ENCODE data around the gene PBX3.

The PBX3 gene

DNA sequence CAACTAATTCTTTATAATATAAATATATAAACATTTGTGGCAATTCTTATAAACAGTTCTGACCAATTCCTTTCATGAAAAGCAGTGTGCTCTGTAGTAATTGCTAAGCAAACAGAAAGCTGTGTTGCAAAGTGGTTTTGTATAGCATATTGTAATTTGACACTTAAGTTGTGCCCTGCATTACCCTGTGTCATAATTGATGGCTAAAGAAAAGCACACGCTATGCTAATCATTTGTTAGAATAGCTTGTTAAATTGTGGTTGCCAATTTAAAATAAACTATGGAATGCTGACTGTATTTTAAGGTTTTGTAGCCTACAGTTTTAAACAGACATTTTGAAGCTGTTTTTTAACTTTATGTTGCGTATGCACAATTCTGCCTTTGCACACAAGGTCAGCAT, 140.0 kb downstream of the PBX3 start:
- no peak overlapping the region for H3K27ac ChIP-seq
- TF ChIP-seq ZFX (IDR thresholded peaks at IDR 0.05), result no peak
- TF ChIP-seq, protein P1, sequence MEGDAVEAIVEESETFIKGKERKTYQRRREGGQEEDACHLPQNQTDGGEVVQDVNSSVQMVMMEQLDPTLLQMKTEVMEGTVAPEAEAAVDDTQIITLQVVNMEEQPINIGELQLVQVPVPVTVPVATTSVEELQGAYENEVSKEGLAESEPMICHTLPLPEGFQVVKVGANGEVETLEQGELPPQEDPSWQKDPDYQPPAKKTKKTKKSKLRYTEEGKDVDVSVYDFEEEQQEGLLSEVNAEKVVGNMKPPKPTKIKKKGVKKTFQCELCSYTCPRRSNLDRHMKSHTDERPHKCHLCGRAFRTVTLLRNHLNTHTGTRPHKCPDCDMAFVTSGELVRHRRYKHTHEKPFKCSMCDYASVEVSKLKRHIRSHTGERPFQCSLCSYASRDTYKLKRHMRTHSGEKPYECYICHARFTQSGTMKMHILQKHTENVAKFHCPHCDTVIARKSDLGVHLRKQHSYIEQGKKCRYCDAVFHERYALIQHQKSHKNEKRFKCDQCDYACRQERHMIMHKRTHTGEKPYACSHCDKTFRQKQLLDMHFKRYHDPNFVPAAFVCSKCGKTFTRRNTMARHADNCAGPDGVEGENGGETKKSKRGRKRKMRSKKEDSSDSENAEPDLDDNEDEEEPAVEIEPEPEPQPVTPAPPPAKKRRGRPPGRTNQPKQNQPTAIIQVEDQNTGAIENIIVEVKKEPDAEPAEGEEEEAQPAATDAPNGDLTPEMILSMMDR (conservative IDR thresholded peaks at IDR 0.05), result no peak

DNA sequence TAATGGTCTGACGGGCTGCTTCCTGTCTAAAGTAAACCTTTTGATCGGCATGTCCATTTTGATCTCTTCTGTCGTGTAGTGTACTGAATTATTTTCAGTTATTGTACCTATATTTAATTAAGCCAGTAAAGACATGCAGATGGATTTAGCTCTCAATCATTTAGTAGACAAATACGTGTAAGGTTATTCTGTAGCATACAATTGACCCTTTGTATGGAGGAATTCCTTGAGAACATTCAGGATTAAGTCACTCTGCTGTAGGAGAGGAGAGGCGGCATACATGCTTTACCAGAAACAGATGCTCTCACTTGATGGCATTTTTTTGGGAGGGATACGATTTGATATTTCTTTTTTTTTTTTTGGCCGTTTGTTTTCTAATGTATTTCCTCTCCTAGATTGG, 141.0 kb downstream of the PBX3 start:
- no peak for TF ChIP-seq ZFX (IDR thresholded peaks at IDR 0.05)
- TF ChIP-seq, protein P1 (conservative IDR thresholded peaks at IDR 0.05), result no peak
- no peak overlapping the region for H3K27ac ChIP-seq

DNA sequence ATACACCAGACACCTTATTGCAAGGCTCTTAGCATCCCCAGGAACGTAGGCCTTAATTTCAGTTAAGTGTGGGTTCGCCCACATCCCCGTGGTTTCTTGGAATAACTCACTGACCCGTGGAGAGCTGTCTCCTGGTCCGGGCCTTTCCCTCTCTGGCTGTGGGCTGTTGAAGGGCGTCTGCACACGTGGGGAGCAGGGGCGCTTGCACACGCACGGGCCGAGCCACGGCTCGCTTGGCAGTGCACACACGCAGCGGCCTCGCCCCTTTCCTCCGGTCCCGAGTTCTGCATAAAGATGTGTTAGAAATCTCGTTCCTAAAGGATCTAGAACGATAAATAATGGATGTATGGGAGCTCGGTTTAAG, 141.9 kb downstream of the PBX3 start:
- H3K27ac ChIP-seq, result no peak overlapping the region
- TF ChIP-seq, protein P1 (conservative IDR thresholded peaks at IDR 0.05), result no peak
- TF ChIP-seq ZFX (IDR thresholded peaks at IDR 0.05), result no peak

DNA sequence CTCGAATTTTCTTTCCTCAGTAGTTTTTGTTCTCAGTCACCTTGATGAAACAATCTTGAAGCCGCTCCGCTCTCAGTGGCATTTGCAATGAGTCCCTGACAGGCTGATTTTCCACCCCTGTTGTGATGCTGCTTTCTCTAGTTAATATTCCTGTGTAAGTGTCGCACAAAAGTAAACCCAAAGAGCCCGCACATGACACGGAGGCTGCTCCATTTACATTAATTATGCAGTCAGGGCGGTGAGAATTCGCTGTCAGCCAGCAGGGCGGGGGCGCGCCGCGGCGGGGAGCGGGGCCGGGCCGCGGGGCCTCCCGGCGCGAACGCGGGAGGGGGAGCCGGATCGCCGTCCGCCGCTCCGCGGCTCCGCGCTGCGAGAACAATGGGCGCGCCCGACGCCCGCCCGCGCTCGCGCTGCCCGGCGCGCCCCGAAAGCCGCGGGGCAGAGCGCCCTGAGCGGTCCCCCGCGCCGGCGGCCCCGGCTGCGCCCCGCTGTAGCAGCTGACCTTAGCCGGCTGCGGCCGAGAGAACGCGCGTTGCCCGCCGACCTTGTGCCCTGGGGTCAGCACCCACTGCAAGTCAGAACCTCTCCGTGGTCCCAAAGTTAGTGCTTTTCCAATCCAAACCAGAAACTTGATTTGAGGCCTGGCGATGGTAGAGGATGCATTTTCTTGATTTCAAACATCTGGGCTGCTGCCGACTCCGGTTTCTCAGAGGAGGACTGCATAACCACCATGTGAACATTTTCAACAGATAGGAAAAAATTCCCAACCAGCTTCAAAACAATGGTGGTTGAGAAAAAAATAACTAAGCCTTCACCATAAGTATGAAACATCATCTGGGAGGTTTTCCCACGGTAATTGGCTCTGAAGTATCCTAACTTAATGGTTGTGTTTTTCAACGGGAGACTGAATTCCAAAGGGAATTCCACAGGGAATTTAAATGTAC, 142.6 kb downstream of the PBX3 start:
- no peak overlapping the region for H3K27ac ChIP-seq
- TF ChIP-seq ZFX (IDR thresholded peaks at IDR 0.05), result no peak
- TF ChIP-seq, protein P1 (conservative IDR thresholded peaks at IDR 0.05), result no peak

DNA sequence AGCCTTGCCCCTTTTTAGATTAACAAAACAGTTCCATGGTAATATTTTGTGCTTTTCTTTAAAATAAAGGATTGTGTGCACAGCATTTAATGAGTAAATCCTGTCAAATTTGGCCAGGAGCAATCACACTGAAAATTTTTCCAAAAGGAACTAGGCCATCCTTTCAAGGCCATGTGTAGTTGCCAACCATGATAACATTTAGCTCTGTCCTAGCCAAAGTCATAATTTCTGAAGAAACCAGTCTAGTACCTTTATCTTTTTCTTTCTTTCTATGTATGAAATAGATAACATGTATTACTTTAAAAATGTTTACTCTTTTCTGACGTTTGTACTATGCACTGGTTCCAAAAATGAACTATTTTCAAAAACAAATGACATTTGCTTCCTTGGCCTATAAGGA, 143.7 kb downstream of the PBX3 start:
- TF ChIP-seq, protein P1 (conservative IDR thresholded peaks at IDR 0.05), result no peak
- no peak for TF ChIP-seq ZFX (IDR thresholded peaks at IDR 0.05)
- no peak overlapping the region for H3K27ac ChIP-seq

DNA sequence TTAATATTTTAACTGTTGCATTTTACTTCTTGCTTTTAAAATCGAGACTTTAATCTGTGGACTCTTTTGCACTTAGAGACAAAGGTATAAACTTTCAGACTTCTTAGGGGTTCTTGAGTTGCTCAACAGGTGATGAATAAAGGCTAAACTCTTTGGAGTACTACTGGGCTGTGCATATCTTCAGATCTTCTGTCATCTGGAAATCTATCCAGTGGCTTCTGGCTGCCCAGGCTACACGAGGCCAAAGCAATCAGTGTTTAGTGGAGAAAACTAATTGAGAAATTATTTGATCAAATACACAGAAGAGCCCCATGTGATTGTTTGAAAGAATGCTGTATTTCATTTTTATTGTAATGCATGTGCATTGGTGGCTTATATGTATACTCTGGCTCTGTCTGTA, 146.1 kb downstream of the PBX3 start:
- H3K27ac ChIP-seq, result no peak overlapping the region
- no peak for TF ChIP-seq ZFX (IDR thresholded peaks at IDR 0.05)
- TF ChIP-seq, protein P1 (conservative IDR thresholded peaks at IDR 0.05), result no peak

DNA sequence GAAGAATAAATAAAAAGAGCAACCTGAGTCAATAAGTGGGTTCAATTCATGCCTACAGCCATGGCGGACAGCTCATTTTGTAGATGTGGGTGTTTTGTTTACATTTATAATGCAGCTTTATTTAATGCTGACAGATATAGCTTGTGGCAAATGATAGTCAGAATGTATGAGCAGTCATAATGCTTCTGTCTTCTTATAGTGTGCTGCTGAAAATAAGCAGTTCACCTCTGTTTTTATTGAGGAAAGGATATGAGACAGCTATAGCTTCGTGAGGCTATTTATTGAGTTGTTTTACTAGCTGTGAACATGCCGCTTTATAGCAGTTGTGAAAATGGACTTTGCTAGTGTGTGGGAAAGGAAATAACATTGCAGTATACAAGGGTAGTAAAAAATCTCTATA, 147.4 kb downstream of the PBX3 start:
- H3K27ac ChIP-seq, result no peak overlapping the region
- TF ChIP-seq, protein P1 (conservative IDR thresholded peaks at IDR 0.05), result no peak
- TF ChIP-seq ZFX (IDR thresholded peaks at IDR 0.05), result no peak

All from C4-2B (cell line).